Kidney epithelial cell (primary cell): ENCODE measurements around the gene FHL3. TPM values are rescaled to one million over a fixed set of nuclear protein-coding genes. Genes with fewer than 3 reads are reported as not detected.

ENCODE experiments used
- DNase-seq: peaks from one replicate; pipeline ENCODE4 v3.0.0-alpha.2; 2010; ENCODE audit warnings: low read depth
- H3K27me3 ChIP-seq: 2 replicates; pipeline ENCODE4 v1.6.0; 2011; ENCODE audit warnings: low read length; ENCODE audit not compliant: control insufficient read depth, insufficient read depth
- H3K36me3 ChIP-seq: 2 replicates; pipeline ENCODE4 v1.5.1; 2011; ENCODE audit warnings: low read length; ENCODE audit not compliant: control insufficient read depth, insufficient read depth
- H3K4me3 ChIP-seq: 2 replicates; pipeline ENCODE4 v1.5.1; 2011; ENCODE audit warnings: low read depth, mild to moderate bottlenecking, control low read depth, low read length
- CTCF ChIP-seq: IDR thresholded peaks from 2 replicates; pipeline ENCODE4 v1.5.1; 2011; ENCODE audit warnings: mild to moderate bottlenecking, moderate library complexity, low read length, control low read depth, inconsistent platforms; ENCODE audit not compliant: insufficient read depth, poor library complexity, severe bottlenecking
- total RNA-seq: library from RNA; depleted of rRNA; stranded (reverse); fragments of >200 nt; gene quantifications from 2 replicates; pipeline ENCODE4 v1.2.3, GENCODE V29; 2015

Gene FHL3
- total RNA-seq, 1 donor from 2014 or later = 40.8 TPM

- DNase-seq = no peak
- H3K4me3 ChIP-seq = no peak overlapping the region
- H3K27me3 ChIP-seq = no peaks in the 10 kb centered on the region
- no peak for TF ChIP-seq CTCF
- H3K36me3 ChIP-seq = no peaks in the 10 kb centered on the region
Observed at GRCh38 chr1:37951041-37951782, 54.1 kb downstream of the FHL3 start.

- Histone ChIP-seq H3K4me3 (no peak overlapping the region), H3K27me3 (no peaks in the 10 kb centered on the region), H3K36me3 (no peaks in the 10 kb centered on the region)
- DNase-seq = no peak
- no peak for TF ChIP-seq CTCF
Observed at GRCh38 chr1:37949524-37950152, 55.7 kb downstream of the FHL3 start.

- TF ChIP-seq CTCF = no peak
- DNase-seq = no peak
- H3K4me3 ChIP-seq = no peak overlapping the region
- H3K27me3 ChIP-seq = no peaks in the 10 kb centered on the region
- H3K36me3 ChIP-seq = no peaks in the 10 kb centered on the region
Observed at GRCh38 chr1:37948841-37949240, 56.5 kb downstream of the FHL3 start.

- Histone ChIP-seq H3K27me3 (no peaks in the 10 kb centered on the region), H3K4me3 (no peak overlapping the region), H3K36me3 (peaks cover 2% of the 10 kb centered on the region)
- no peak for TF ChIP-seq CTCF
- DNase-seq = no peak
Observed at GRCh38 chr1:37948166-37948565, 57.1 kb downstream of the FHL3 start.

GRCh38 chr1:37947364-37947763 lies 58.0 kb downstream of the FHL3 start:
- peaks cover 2% of the 10 kb centered on the region for H3K36me3 ChIP-seq
- H3K4me3 ChIP-seq = no peak overlapping the region
- H3K27me3 ChIP-seq = no peaks in the 10 kb centered on the region
- no peak for DNase-seq
- TF ChIP-seq CTCF = no peak

Other genes with a start within 250 kb of the FHL3 start
- 0.13 and 0.55 TPM in 2 replicates for gene EPHA10, start 240.4 kb downstream of the FHL3 start, total RNA-seq
- gene MANEAL, start 211.7 kb downstream of the FHL3 start, total RNA-seq = 6.4 and 8.7 TPM in 2 replicates
- 112 and 118 TPM in 2 replicates for gene C1orf122, start 197.7 kb downstream of the FHL3 start, total RNA-seq
- 48.7 and 54.7 TPM in 2 replicates for gene YRDC, start 197.3 kb downstream of the FHL3 start, total RNA-seq
- 4.3 and 5.2 TPM in 2 replicates for gene MTF1, start 145.9 kb downstream of the FHL3 start, total RNA-seq
- gene INPP5B, start 58.5 kb downstream of the FHL3 start, total RNA-seq = 18.9 and 19.6 TPM in 2 replicates
- 50.7 and 79.6 TPM in 2 replicates for gene SF3A3, start 15.5 kb downstream of the FHL3 start, total RNA-seq
- 42.8 and 62.3 TPM in 2 replicates for gene UTP11, start 7.2 kb upstream of the FHL3 start, total RNA-seq
- 0.08 TPM in 1 of 2 replicates, not detected in the other for gene POU3F1, start 41.3 kb upstream of the FHL3 start, total RNA-seq